Activated naive CD4-positive, alpha-beta T cell treated with Interleukin-2 at 50 U/mL for 16 hours (primary cell): Measurements from ENCODE around the gene DMD.

Experiments used
- DNase-seq: peaks from one replicate; pipeline ENCODE4 v3.0.0-alpha.2; 2020

Gene DMD

DNA sequence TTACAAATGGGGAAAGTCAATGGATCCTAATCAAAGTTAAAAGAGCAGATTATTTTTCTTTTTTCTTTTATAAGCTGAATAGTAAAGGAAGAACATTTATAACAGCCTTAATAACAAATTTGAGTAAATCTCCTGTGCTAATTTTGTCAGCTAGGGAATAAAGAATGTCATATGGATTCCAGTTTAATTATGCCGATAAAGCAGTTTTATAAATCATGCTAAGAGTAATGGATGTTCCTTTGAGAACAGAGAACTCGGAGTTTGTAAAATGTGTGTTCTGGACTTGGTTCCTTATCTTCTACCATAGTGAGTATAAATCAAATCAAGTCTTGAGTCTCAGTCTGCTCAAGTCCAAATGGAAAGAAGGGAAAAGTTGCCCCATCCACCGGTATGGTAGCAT lies 1959.2 kb downstream of the DMD start:
- no peak for DNase-seq

DNA sequence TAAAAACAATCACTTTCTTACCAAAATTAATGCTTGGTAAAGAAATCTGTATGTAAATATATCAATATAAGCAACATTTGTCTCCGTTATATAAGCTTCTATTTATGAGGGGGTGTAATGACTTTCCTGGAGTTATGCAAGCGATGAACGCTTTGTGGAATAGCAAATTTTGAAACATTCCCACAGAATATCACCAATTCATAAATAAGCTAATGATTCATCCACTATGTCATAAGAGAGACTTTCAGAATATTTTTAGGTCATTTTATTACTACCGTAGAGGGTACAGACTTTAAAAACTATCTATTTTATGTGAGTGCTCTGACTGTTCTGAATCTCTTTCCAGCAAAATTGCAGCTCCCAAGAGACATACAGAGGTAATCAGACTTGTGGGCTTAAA lies 1960.0 kb downstream of the DMD start:
- no peak for DNase-seq

DNA sequence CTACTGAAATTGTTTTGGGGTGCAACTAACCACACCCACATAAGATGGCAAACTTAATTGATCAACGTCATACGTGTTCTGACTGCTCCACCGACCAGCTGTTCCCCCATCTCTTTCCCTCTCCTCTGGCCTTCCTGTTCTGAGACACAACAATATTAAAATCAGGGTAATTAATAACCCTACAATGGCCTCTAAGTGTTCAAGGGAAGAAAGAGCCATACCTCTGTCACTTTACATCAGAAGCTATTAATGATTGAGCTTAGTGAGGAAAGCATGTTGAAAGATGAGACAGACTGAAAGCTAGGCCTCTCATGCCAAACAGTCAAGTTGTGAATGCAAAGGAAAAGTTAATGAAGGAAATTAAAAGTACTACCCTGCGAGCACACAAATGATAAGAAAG lies 1965.6 kb downstream of the DMD start:
- no peak for DNase-seq

DNA sequence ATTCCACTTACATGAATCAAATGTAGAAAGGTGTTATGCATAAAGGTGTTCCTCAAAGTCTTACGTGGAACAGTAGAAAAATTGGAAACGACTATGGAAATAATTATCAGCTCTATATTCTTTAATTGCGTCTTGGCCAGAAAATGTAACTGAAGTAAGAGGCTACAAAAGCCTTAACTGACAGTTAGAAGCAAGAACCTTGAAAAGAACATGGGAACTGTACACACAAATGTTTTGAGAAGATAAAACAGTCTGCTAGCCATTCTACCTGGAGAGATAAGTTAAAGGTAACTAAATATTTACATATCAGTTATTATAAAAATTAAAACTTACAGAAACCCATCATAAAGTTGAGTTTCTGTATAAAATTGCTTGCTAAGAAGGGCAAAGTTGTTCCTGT lies 1967.5 kb downstream of the DMD start:
- no peak for DNase-seq

DNA sequence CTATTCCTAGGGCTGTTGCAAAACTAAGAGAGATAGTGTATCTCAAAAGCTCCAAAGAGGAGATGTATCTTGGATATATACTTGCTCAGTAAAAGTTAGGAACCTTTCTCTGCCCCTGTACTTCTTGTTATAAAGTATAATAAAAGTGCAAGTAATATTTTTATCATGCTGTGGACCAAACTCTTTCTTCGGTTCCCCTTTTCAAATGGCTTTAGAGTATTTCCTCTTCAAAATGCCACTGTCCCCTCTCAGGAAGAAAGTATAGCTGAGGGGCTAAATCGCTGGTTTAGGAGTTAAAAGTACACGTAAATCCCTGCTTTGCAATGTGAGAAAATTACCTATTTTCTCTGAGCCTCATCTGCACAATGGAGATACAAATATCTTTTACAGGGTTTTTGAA lies 1970.4 kb downstream of the DMD start:
- DNase-seq = no peak

- DNase-seq = no peak
Observed at GRCh38 chrX:31237189-31237588, 1974.2 kb downstream of the DMD start.

GRCh38 chrX:31236231-31236630 lies 1975.1 kb downstream of the DMD start:
- no peak for DNase-seq

DNA sequence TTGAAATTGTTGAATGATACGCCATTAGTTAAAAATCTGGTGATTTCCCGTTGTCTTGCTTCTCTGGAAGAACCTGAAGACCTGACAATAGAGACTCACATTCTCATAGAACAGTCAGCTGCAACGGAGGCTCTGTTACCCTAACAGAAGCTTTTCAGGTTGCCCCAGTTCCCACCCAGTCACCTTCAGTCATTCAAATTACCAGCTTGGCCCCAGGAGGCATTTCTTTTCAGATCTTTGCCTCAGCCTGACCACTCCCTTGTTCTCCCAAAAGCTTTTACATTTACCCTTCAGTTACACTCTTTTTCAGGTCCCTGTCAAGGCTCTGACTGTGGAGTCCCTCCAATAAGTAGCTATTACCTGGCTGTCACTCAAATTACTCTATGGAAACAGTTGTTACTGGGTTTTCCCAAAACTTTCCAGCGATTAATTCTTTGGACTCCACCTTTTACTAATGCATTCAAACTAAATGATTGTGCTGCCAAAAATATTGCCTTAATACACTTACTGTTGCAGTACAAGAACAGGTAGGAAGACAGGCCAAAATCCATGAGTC lies 1977.3 kb downstream of the DMD start:
- no peak for DNase-seq

DNA sequence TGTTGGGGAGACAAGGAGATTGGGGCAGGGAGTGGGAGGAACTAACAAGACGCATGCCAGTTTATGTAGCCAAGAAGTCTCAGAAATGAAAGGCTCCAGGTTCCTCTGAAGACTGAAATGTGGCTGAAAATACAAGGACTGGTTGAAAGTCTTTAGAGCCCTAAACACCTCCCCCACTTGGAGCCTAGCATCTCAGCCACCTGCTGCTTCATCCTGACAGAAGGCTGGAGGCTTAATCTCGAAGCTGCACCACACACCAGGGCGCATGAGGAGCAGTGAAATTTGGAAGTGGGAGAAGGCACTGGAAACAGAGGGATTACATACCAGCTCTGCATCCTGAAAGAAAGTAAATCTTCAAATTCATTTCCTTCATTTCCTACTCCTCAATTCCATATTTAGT lies 1978.8 kb downstream of the DMD start:
- DNase-seq = no peak

DNA sequence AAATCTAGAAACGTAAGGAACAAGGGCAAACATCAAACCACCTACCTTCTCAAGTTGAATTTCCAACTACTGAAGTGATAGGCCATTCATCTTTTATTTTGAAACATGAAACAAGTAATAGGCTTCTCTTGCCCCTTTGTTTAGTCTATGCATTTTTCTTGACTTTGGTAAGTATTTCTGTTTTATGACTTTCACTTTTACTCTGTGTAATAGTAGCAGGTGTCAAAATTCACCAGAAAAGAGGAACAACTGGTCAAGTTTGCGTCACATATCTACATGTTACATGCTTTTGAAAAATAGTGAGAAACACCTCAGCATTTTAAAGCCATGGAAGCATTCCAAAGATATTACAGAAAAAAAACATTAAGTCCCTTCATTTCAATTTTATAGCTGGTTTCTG lies 1982.4 kb downstream of the DMD start:
- no peak for DNase-seq

- DNase-seq = no peak
Observed at GRCh38 chrX:31228415-31228832, 1982.9 kb downstream of the DMD start.

DNA sequence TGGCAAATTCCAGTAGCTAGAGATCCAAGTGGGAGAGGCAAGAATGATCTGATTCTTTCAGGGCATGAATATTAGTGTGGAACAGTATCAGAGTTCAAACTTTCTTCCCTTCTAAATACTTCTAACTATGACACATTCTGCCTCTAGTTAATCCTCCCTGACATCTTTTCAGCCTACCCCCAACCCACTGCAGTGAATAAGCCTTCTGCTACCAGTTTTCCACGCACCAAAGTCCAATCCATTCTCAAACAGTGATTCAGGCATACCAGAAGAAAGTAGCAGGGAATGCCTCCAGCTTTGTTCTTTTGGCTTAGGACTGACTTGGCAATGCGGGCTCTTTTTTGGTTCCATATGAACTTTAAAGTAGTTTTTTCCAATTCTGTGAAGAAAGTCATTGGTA lies 1984.1 kb downstream of the DMD start:
- no peak for DNase-seq

GRCh38 chrX:31225819-31226218 lies 1985.5 kb downstream of the DMD start:
- DNase-seq = no peak

DNA sequence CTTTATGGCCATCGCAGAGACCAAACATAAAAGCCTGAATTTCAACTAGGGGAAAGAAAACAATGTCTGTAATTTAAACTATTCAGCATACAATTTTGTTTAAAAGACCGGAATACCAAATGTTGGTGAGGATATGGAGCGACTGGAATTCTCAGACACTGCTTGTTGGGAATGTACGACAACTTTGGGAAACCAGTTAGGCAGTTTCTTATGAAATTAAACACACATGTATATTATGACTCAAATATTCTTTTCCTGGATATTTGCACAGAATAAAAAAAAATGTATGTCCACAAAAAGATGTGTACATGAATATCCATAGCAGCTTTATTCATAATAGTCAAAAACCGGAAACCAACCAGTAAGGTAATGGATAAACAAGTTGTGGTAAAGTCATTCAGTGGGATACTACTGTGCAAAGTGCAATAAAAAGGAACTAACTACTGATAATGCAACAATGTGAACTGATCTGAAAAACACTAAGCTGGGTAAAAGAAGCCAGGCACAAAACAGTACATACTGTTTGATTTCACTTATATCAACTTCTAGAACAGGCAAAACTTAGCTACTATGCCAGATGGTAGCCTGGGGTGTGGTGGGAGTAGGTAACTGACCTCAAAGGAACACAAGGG lies 1986.9 kb downstream of the DMD start:
- DNase-seq = no peak

DNA sequence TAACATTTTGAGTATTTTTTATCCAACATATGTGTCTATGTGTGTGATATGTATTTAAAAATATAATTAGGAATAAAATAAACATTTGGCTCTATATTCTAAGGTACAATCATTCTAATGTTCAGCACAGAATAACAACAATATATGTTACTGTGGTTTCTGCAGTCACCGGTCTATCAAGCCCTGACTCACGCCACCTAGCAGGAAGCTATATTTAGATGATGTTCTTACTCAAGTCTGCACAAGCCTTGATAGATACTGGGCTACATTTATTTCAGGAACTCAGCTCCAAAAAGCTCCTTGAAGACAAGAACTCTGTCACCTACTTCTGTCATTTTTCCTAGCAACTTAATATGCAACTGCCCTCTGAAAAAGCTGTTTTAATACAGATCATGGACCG lies 1987.5 kb downstream of the DMD start:
- no peak for DNase-seq

GRCh38 chrX:31222946-31223345 lies 1988.4 kb downstream of the DMD start:
- DNase-seq = no peak

- no peak for DNase-seq
Observed at GRCh38 chrX:31219174-31219573, 1992.2 kb downstream of the DMD start.

DNA sequence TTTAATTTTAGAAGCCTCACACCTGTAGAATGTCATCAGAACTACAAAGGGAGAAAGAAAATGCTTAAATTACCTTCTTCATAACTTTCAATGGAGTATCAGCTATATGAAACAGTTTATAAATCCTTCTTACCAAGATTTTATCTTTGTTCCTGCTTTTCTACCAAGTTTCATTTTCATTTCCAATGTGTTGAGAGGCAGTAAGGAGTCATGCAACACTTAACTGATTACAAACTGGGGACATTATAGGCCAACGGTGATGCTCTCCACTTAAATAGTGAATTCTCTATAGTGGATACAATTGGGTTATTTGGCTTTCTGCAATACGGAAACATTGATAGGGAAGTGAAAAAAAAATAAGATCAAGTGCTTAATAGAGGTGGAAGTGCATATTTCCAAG lies 1994.3 kb downstream of the DMD start:
- DNase-seq = no peak

DNA sequence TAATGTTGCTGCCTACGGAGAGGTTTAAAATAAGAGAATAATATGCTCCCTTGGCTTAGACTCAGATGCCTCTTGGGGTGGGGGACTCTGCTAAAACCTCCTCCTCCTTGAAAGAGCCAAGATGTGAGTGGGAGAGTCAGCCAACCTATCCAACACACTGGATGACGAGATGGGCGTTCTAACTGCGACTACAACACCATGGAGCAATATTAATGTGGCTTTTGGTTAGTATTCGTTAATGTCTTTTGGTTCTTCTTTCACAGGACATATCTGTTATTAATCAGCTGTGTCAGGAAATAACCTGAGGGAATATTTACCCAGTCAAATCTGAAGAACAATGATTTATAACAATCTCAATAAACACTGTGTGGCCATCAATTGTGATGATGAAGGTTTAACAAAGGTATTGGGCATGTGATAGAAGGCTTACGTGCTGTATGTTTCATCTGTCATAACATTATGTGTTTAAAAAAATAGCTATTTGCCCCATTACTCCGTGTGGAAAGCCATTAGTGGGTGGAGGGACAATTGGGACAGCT lies 1996.0 kb downstream of the DMD start:
- DNase-seq = no peak

DNA sequence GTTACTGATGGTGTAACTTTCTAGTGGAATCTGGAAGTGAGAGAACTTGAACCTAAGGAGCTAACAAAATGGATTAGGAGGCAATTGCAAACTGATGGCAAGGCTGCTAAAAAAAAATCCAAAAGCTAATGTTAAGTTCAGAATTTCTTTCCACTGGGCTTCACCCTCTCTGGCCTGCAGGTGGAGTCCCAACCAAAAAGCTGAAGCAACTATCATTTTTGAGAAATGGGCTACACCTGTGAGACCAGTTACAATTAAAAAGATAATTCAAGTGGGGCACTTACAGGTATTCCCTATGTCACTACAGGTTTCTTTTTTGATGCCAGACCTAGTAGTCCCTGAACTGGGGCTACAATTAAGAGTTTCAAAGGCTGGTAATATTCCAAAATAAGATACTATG lies 1997.4 kb downstream of the DMD start:
- DNase-seq = no peak

DNA sequence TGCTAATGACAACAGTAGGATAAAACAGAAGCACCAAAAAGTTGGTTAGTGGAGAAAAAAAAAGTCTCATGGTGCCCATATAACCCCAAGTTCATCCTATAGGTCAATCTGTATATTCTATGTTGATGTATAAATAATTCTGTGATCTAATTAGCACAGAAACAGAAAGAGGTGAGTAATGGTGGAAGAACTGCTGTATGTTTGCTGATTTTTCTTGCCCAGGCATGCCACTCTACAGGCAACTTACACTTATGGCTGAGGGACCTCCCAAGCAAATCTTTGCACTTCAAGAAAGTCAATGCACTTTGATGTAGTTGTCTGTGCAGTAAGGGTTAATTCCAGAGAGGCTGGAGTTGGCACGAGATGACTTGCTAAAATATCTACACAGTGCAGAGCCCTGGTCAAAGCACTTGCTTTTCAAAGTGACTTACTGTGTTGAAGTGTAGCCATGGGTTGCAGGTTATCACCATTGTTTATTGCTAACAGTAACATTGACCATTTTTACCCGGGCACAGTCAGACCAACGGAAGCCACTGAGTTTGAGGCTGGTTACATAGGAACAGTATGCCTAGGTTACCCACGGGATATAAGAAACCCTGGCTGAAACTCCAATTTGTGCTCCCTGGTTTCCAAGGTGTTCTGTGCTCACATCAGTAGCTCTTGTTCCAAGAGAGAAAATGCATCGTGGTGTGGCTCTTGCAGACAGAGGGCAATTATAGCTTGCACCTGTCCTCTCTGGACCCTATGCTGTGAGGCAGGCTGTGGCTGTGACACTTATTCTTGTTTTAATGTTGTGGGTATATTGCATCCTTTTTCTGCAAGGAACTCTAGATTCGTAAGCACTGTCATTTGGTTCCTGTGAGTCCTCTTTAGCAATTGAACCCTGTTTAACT lies 1998.2 kb downstream of the DMD start:
- no peak for DNase-seq

- DNase-seq = no peak
Observed at GRCh38 chrX:31209005-31209628, 2002.2 kb downstream of the DMD start.

DNA sequence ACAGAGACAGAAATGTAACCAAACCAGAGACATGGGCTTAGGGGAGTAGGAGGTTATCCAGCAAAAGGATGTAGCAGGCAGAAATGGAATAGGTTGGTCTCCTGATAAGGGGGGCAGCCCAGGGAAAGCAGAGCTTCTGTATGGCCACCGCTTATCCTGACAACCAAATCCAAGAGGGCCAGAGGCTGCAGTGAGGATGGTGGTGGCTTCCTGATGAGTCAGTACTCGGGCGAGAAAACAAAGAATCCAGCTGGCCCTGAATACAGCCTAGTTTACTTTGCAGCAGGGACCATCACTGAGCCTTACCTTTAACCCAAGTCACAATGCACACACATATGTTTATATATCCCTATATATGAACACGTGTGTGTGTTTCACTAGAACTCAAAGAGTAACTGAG lies 2009.8 kb downstream of the DMD start:
- DNase-seq = no peak

DNA sequence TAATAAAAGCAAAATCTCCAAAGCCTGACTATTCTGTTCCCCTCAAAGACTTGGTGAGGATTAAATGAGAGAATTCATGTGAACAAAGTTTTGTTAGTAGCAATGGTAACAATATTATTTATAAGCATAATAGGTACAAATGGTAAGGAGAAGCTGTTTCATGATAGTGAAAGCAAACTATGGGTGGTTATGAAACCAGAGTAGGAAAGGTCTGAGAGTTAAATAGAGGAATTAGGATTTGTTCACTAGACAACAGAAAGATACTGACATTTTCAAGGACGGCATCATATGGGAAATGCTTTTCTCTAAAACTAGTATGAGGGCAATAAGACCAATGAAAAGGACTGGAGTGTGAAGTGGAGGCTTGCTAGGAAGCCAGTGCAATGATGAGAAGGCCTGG lies 2010.9 kb downstream of the DMD start:
- no peak for DNase-seq
